ENCODE results near the gene PDE11A.
"Not testable (repeated sequence)": the region's sequence is repeated elsewhere in the genome, so short reads cannot be mapped to it uniquely, and the experiment has no call there.

The PDE11A gene

GRCh38 chr2:177817300-177817699 is 255.3 kb downstream of the PDE11A start:
- no peak for DNase-seq (ENCODE audit: low read depth)

- no peak for DNase-seq (ENCODE audit: low read depth)
These were observed 255.8 kb downstream of the PDE11A start for GRCh38 chr2:177816766-177817165.

- no peak for DNase-seq (ENCODE audit: low read depth)
These were observed 259.7 kb downstream of the PDE11A start for GRCh38 chr2:177812713-177813396.

GRCh38 chr2:177810906-177811305 is 261.7 kb downstream of the PDE11A start:
- no peak for DNase-seq (ENCODE audit: low read depth)

GRCh38 chr2:177808984-177809809 is 263.4 kb downstream of the PDE11A start:
- no peak for DNase-seq (ENCODE audit: low read depth)

- DNase-seq (ENCODE audit: low read depth), result no peak
These were observed 266.6 kb downstream of the PDE11A start for GRCh38 chr2:177806025-177806424.

GRCh38 chr2:177799531-177799930 is 273.0 kb downstream of the PDE11A start:
- DNase-seq (ENCODE audit: low read depth), result no peak

- DNase-seq (ENCODE audit: low read depth), result no peak
These were observed 274.8 kb downstream of the PDE11A start for GRCh38 chr2:177797808-177798207.

- DNase-seq (ENCODE audit: low read depth), result no peak
These were observed 275.7 kb downstream of the PDE11A start for GRCh38 chr2:177796654-177797415.

GRCh38 chr2:177796011-177796410 is 276.6 kb downstream of the PDE11A start:
- DNase-seq (ENCODE audit: low read depth), result no peak

- DNase-seq (ENCODE audit: low read depth), result not testable (repeated sequence)
These were observed 287.4 kb downstream of the PDE11A start for GRCh38 chr2:177785143-177785542.

GRCh38 chr2:177784745-177785067 is 287.9 kb downstream of the PDE11A start:
- DNase-seq (ENCODE audit: low read depth), result no peak

GRCh38 chr2:177783835-177784744 is 288.5 kb downstream of the PDE11A start:
- no peak for DNase-seq (ENCODE audit: low read depth)

GRCh38 chr2:177783091-177783490 is 289.5 kb downstream of the PDE11A start:
- no peak for DNase-seq (ENCODE audit: low read depth)

GRCh38 chr2:177782613-177783012 is 290.0 kb downstream of the PDE11A start:
- DNase-seq (ENCODE audit: low read depth), result no peak

- no peak for DNase-seq (ENCODE audit: low read depth)
These were observed 294.1 kb downstream of the PDE11A start for GRCh38 chr2:177778472-177778871.

- DNase-seq (ENCODE audit: low read depth), result no peak
These were observed 300.0 kb downstream of the PDE11A start for GRCh38 chr2:177772529-177772928.

- DNase-seq (ENCODE audit: low read depth), result no peak
These were observed 301.4 kb downstream of the PDE11A start for GRCh38 chr2:177771191-177771590.

GRCh38 chr2:177767768-177768167 is 304.8 kb downstream of the PDE11A start:
- no peak for DNase-seq (ENCODE audit: low read depth)

GRCh38 chr2:177765698-177766097 is 306.9 kb downstream of the PDE11A start:
- no peak for DNase-seq (ENCODE audit: low read depth)

- DNase-seq (ENCODE audit: low read depth), result peak; percentile 60
These were observed 308.9 kb downstream of the PDE11A start for GRCh38 chr2:177763531-177764265.
